Upper lobe of left lung (tissue), 6 donors: Measurements from ENCODE around the gene TP63. TPM values are rescaled to one million over a fixed set of nuclear protein-coding genes. Genes with fewer than 3 reads are reported as not detected.

Source experiments
- ATAC-seq, 2 donors: fragments of 200-7000 bp; cut with Tn5 transposase; one replicate each; pipeline ENCODE4 v1.9.1; 2022; ENCODE audit warnings: mild to moderate bottlenecking in 2 of 2, moderate library complexity in 2 of 2; ENCODE audit not compliant: low FRiP score in 2 of 2
- DNase-seq, 2 donors: peaks; one replicate each; pipeline ENCODE4 v3.0.0-alpha.2; 2019 to 2020
- H3K27ac ChIP-seq, 4 donors: fragments of 200-600 bp; sonication (generic); one replicate each; pipeline ENCODE4 v1.5.1; 2016 to 2019
- H3K27me3 ChIP-seq, 4 donors: fragments of 200-600 bp; sonication (generic); one replicate each; pipeline ENCODE4 v1.5.1; 2017 to 2019
- H3K36me3 ChIP-seq, 4 donors: fragments of 200-600 bp; sonication (generic); one replicate each; pipeline ENCODE4 v1.5.1; 2016 to 2019
- H3K4me1 ChIP-seq, 4 donors: fragments of 200-600 bp; sonication (generic); one replicate each; pipeline ENCODE4 v1.5.1; 2018 to 2019
- H3K4me3 ChIP-seq, 4 donors: fragments of 200-600 bp; sonication (generic); one replicate each; pipeline ENCODE4 v1.5.1; 2017 to 2019; ENCODE audit warnings: mild to moderate bottlenecking in 2 of 4, moderate library complexity in 1 of 4
- H3K9me3 ChIP-seq, 4 donors: fragments of 200-600 bp; sonication (generic); one replicate each; pipeline ENCODE4 v1.5.1; 2018 to 2019
- CTCF ChIP-seq, 6 experiments: fragments of 450-650 bp in 4 of 6; fragments of 200-600 bp in 2 of 6; sonication (generic) in 2 of 6; IDR thresholded peaks; one replicate each; pipeline ENCODE4 v1.5.1; 2016 to 2019; ENCODE audit warnings: antibody characterized with exemption in 6 of 6
- EP300 ChIP-seq, 4 donors: sonication (generic); formaldehyde crosslinking; IDR thresholded peaks; one replicate each; pipeline ENCODE4 v1.5.1; 2017; ENCODE audit warnings: antibody characterized with exemption in 4 of 4, control low read depth in 2 of 4
- POLR2A ChIP-seq, 4 donors: fragments of 450-650 bp; IDR thresholded peaks; one replicate each; pipeline ENCODE4 v1.5.1; 2016 to 2017; ENCODE audit warnings: antibody characterized with exemption in 4 of 4, mild to moderate bottlenecking in 2 of 4
- POLR2AphosphoS5 ChIP-seq, 2 donors: sonication (generic); formaldehyde crosslinking; IDR thresholded peaks; one replicate each; pipeline ENCODE4 v1.5.1; 2017; ENCODE audit warnings: antibody characterized with exemption in 2 of 2
- WGBS, 2 donors: methylation state at CpG; one replicate each; pipeline ENCODE4 v1.1.5; 2017 to 2018; 5-methylcytosine and 5-hydroxymethylcytosine counted together
- total RNA-seq, 6 donors: library from RNA; depleted of rRNA in 4 of 6; stranded (reverse); fragments of >200 nt in 4 of 6; gene quantifications; one replicate each; pipeline versions ENCODE4 v1.1.0 to v1.2.1, GENCODE V29; 2016 to 2021
- donor health status: DM: no; HTN: no; CAD: no; lungs with moderate emphysema.
- donor health status: DM: no; HTN: yes; CAD: no; lungs with severe emphysema.

Gene TP63
- total RNA-seq, 6 donors from 2014 or later = 1.0 to 8.8 (median 2.8) TPM

- DNase-seq = no peak
- no peak for TF ChIP-seq POLR2AphosphoS5 (IDR thresholded peaks at IDR 0.05)
- TF ChIP-seq POLR2A (IDR thresholded peaks at IDR 0.05) = no peak
- TF ChIP-seq CTCF (IDR thresholded peaks at IDR 0.05) = no peak
- no peak for TF ChIP-seq EP300 (IDR thresholded peaks at IDR 0.05)
- no peak overlapping the region for H3K27ac ChIP-seq
- no peaks in the 10 kb centered on the region for H3K36me3 ChIP-seq
- H3K27me3 ChIP-seq = no peaks in the 10 kb centered on the region
- H3K4me1 ChIP-seq = no peaks in the 10 kb centered on the region
- 91% methylated on average over 1 of the region's 1 CpG; no CpG with 5 or more reads in 1 of the 2 donors for WGBS, 2 donors
- no peak overlapping the region for H3K4me3 ChIP-seq
- no peaks in the 10 kb centered on the region for H3K9me3 ChIP-seq
- no peak for ATAC-seq
Observed at GRCh38 chr3:189613122-189613521, 18.1 kb upstream of the TP63 start.

- Histone ChIP-seq H3K27ac (no peak overlapping the region), H3K9me3 (no peaks in the 10 kb centered on the region), H3K4me3 (no peak overlapping the region), H3K4me1 (no peaks in the 10 kb centered on the region), H3K27me3 (no peaks in the 10 kb centered on the region), H3K36me3 (no peaks in the 10 kb centered on the region)
- TF ChIP-seq POLR2A (IDR thresholded peaks at IDR 0.05) (no peak), EP300 (IDR thresholded peaks at IDR 0.05) (no peak), CTCF (IDR thresholded peaks at IDR 0.05) (no peak), POLR2AphosphoS5 (IDR thresholded peaks at IDR 0.05) (no peak)
- DNase-seq = no peak
- 86 to 87% methylated on average over 9 of the region's 9 CpGs for WGBS, 2 donors
- ATAC-seq = no peak
Observed at GRCh38 chr3:189621948-189622603, 9.1 kb upstream of the TP63 start.

GRCh38 chr3:189622629-189623028, 8.6 kb upstream of the TP63 start:
- TF ChIP-seq POLR2A (IDR thresholded peaks at IDR 0.05) (no peak), POLR2AphosphoS5 (IDR thresholded peaks at IDR 0.05) (no peak), CTCF (IDR thresholded peaks at IDR 0.05) (no peak), EP300 (IDR thresholded peaks at IDR 0.05) (no peak)
- Histone ChIP-seq H3K36me3 (no peaks in the 10 kb centered on the region), H3K27ac (no peak overlapping the region), H3K4me1 (no peaks in the 10 kb centered on the region), H3K27me3 (no peaks in the 10 kb centered on the region), H3K9me3 (no peaks in the 10 kb centered on the region), H3K4me3 (no peak overlapping the region)
- DNase-seq (no peak), ATAC-seq (no peak)
- 69 to 71% methylated on average over 7 of the region's 7 CpGs for WGBS, 2 donors

GRCh38 chr3:189624130-189624529, 7.1 kb upstream of the TP63 start:
- Histone ChIP-seq H3K36me3 (no peaks in the 10 kb centered on the region), H3K4me3 (no peak overlapping the region), H3K27ac (no peak overlapping the region), H3K27me3 (no peaks in the 10 kb centered on the region), H3K4me1 (no peaks in the 10 kb centered on the region), H3K9me3 (no peaks in the 10 kb centered on the region)
- no peak for TF ChIP-seq POLR2A (IDR thresholded peaks at IDR 0.05)
- no peak for TF ChIP-seq EP300 (IDR thresholded peaks at IDR 0.05)
- no peak for TF ChIP-seq CTCF (IDR thresholded peaks at IDR 0.05)
- no peak for TF ChIP-seq POLR2AphosphoS5 (IDR thresholded peaks at IDR 0.05)
- ATAC-seq (no peak), DNase-seq (no peak)
- WGBS, 2 donors = 74 to 78% methylated on average over 1 of the region's 1 CpG

GRCh38 chr3:189625071-189625470, 6.1 kb upstream of the TP63 start:
- no peaks in the 10 kb centered on the region for H3K9me3 ChIP-seq
- WGBS, 2 donors = 83 to 92% methylated on average over 3 of the region's 3 CpGs
- H3K27me3 ChIP-seq = no peaks in the 10 kb centered on the region
- H3K4me3 ChIP-seq = no peak overlapping the region
- DNase-seq = no peak
- no peaks in the 10 kb centered on the region for H3K36me3 ChIP-seq
- H3K4me1 ChIP-seq = peaks cover 0 to 8% (median 5%) of the 10 kb centered on the region in 4 donors
- no peak for ATAC-seq
- no peak overlapping the region for H3K27ac ChIP-seq
- no peak for TF ChIP-seq POLR2A (IDR thresholded peaks at IDR 0.05)
- TF ChIP-seq EP300 (IDR thresholded peaks at IDR 0.05) = no peak
- TF ChIP-seq CTCF (IDR thresholded peaks at IDR 0.05) = no peak
- TF ChIP-seq POLR2AphosphoS5 (IDR thresholded peaks at IDR 0.05) = no peak
